Upper lobe of right lung (tissue), 1 donor: ENCODE measurements around the gene CNGA1. TPM values are rescaled to one million over a fixed set of nuclear protein-coding genes. Genes with fewer than 3 reads are reported as not detected.

Experiments
- ATAC-seq: fragments of 200-7000 bp; cut with Tn5 transposase; one replicate; pipeline ENCODE4 v1.9.1; 2020; ENCODE audit warnings: mild to moderate bottlenecking, moderate library complexity
- DNase-seq: peaks from one replicate; pipeline ENCODE4 v3.0.0-alpha.2; 2020
- H3K27ac ChIP-seq: fragments of 200-600 bp; one replicate; pipeline ENCODE4 v1.8.0; 2022
- H3K27me3 ChIP-seq: fragments of 200-600 bp; one replicate; pipeline ENCODE4 v1.8.0; 2022; ENCODE audit warnings: mild to moderate bottlenecking
- H3K36me3 ChIP-seq: fragments of 200-600 bp; one replicate; pipeline ENCODE4 v1.8.0; 2022
- H3K4me1 ChIP-seq: fragments of 200-600 bp; one replicate; pipeline ENCODE4 v1.8.0; 2022
- H3K4me3 ChIP-seq: fragments of 200-600 bp; one replicate; pipeline ENCODE4 v1.8.0; 2022; ENCODE audit warnings: mild to moderate bottlenecking
- H3K9me3 ChIP-seq: fragments of 200-600 bp; one replicate; pipeline ENCODE4 v1.8.0; 2022
- intact Hi-C: fragments of 100-400 bp; cut with DNase I; formaldehyde crosslinking; loops from one replicate; pipeline ENCODE4 v1.11.0; 2022
- total RNA-seq: library from RNA; stranded (reverse); fragmentation: NEBNext Ultra II Directional; extraction: Animal tissue kit (Norgen Biotek cat#: 25700); gene quantifications from one replicate; pipeline ENCODE4 v1.2.1, GENCODE V29; 2021
- TF ChIP-seq, protein P1 (sequence below): fragments of 200-600 bp; IDR thresholded peaks from one replicate; pipeline ENCODE4 v1.8.0; 2022; ENCODE audit warnings: antibody characterized with exemption
- donor health status: DM: no; HTN: yes; CAD: no; lungs with severe emphysema.

The CNGA1 gene
- total RNA-seq, 1 donor from 2014 or later: not detected

GRCh38 chr4:48028696-48029095, 12.2 kb upstream of the CNGA1 start:
- ATAC-seq: no peak
- H3K36me3 ChIP-seq: no peaks in the 10 kb centered on the region
- intact Hi-C loops: no loop called here

DNA sequence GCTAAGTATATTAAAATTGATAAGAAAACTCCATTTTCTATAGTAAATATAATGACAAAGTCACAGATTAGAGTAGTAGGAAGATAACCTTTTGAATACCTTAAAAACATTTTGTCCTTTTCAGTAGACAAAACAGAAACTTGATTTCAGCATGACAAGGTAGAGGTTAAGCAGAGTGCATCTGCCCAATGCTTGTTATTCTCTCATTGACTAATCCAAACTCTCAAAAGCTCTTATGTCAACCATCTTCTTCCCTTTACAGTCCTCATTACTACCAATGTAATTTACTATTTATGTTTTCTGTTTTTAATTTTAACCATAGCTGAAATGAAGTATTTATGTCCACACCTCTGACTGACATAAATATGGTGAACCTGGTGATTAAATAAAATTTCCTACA, 11.2 kb upstream of the CNGA1 start:
- no peak for ATAC-seq
- H3K4me3 ChIP-seq: no peak overlapping the region
- H3K36me3 ChIP-seq: no peaks in the 10 kb centered on the region
- H3K9me3 ChIP-seq: no peaks in the 10 kb centered on the region
- peaks cover 3% of the 10 kb centered on the region for H3K27me3 ChIP-seq
- TF ChIP-seq, protein P1, sequence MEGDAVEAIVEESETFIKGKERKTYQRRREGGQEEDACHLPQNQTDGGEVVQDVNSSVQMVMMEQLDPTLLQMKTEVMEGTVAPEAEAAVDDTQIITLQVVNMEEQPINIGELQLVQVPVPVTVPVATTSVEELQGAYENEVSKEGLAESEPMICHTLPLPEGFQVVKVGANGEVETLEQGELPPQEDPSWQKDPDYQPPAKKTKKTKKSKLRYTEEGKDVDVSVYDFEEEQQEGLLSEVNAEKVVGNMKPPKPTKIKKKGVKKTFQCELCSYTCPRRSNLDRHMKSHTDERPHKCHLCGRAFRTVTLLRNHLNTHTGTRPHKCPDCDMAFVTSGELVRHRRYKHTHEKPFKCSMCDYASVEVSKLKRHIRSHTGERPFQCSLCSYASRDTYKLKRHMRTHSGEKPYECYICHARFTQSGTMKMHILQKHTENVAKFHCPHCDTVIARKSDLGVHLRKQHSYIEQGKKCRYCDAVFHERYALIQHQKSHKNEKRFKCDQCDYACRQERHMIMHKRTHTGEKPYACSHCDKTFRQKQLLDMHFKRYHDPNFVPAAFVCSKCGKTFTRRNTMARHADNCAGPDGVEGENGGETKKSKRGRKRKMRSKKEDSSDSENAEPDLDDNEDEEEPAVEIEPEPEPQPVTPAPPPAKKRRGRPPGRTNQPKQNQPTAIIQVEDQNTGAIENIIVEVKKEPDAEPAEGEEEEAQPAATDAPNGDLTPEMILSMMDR: no peak
- no peak for DNase-seq
- H3K27ac ChIP-seq: no peak overlapping the region
- H3K4me1 ChIP-seq: no peaks in the 10 kb centered on the region
- intact Hi-C loops: no loop called here

More at GRCh38 chr4:48028696-48029095, 12.2 kb upstream of the CNGA1 start:
- no peaks in the 10 kb centered on the region for H3K4me1 ChIP-seq
- peaks cover 3% of the 10 kb centered on the region for H3K27me3 ChIP-seq
- H3K4me3 ChIP-seq: no peak overlapping the region
- no peak for DNase-seq
- no peak overlapping the region for H3K27ac ChIP-seq
- TF ChIP-seq, protein P1: no peak
- H3K9me3 ChIP-seq: no peaks in the 10 kb centered on the region

DNA sequence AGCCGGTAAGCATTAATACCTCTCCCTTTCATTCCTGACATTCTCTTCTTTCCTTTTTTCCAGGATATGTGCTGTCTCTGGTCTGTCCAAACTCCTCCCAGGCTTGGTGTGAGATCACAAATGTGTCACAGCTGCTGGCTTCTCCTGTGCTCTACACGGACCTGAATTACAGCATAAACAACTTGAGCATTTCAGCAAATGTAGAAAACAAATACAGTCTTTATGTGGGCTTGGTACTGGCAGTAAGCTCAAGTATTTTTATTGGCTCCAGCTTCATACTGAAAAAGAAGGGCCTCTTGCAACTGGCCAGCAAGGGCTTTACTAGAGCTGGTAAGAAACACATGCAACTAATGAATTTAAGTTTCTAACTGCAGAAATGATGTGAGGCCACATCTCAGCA, 8.5 kb upstream of the CNGA1 start:
- Histone ChIP-seq H3K9me3 (no peaks in the 10 kb centered on the region), H3K27ac (no peak overlapping the region), H3K4me3 (no peak overlapping the region), H3K36me3 (no peaks in the 10 kb centered on the region), H3K27me3 (peaks cover 3% of the 10 kb centered on the region), H3K4me1 (no peaks in the 10 kb centered on the region)
- TF ChIP-seq, protein P1: no peak
- ATAC-seq: peak; percentile 56
- DNase-seq: no peak
- intact Hi-C loops: no loop called here

DNA sequence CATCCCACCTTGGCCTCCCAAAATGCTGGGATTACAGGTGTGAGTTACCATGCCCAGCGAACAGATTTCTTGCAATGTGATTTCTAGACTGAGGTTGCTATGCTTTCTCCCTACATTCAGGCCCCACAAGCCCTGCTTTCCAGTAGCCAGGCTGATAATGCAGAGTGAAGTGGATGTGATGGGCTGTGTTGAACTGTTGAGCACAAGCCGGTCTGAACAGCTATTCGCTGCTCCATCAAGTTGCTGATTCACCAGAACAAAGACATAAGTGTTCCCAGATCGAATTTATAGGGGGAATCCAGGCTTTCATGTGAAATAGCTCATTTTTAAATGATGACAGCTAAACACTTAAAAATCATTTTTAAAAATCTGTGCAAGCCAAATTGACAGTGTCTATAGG, 8.0 kb upstream of the CNGA1 start:
- H3K36me3 ChIP-seq: no peaks in the 10 kb centered on the region
- intact Hi-C loops: no loop called here

GRCh38 chr4:48022192-48022799, 5.8 kb upstream of the CNGA1 start:
- TF ChIP-seq, protein P1: no peak
- peaks cover 7% of the 10 kb centered on the region for H3K27me3 ChIP-seq
- no peak overlapping the region for H3K4me3 ChIP-seq
- no peaks in the 10 kb centered on the region for H3K9me3 ChIP-seq
- no peak for ATAC-seq
- H3K4me1 ChIP-seq: no peaks in the 10 kb centered on the region
- DNase-seq: no peak
- no peak overlapping the region for H3K27ac ChIP-seq
- no peaks in the 10 kb centered on the region for H3K36me3 ChIP-seq
- intact Hi-C loops: no loop called here

More for the DNA sequence above, 8.0 kb upstream of the CNGA1 start:
- no peaks in the 10 kb centered on the region for H3K4me1 ChIP-seq
- H3K27ac ChIP-seq: no peak overlapping the region
- no peak overlapping the region for H3K4me3 ChIP-seq
- no peaks in the 10 kb centered on the region for H3K9me3 ChIP-seq
- DNase-seq: no peak
- TF ChIP-seq, protein P1: no peak
- H3K27me3 ChIP-seq: peaks cover 3% of the 10 kb centered on the region
- no peak for ATAC-seq

DNA sequence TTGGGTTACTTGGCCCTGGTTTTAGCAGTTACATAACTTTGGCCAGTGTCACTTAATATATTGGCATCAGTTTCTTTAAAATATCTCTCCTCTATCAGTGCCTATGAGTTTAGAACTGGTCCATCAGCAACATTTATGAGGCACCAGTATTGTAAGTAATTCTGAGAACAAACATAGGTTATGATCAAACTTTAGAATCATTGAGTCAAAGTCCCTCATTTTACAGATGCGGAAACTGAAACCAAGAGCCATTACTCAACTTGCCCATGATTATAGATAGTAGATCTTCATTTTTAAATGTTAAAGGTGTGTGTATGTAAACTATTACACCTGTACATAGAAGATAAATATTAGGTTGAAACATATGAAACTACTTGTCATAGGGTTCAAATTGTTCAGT, 4.6 kb upstream of the CNGA1 start:
- no peaks in the 10 kb centered on the region for H3K9me3 ChIP-seq
- intact Hi-C loops: no loop called here
- DNase-seq: no peak
- TF ChIP-seq, protein P1: no peak
- peaks cover 8% of the 10 kb centered on the region for H3K4me1 ChIP-seq
- H3K27me3 ChIP-seq: peaks cover 17% of the 10 kb centered on the region
- ATAC-seq: no peak
- no peak overlapping the region for H3K27ac ChIP-seq
- H3K36me3 ChIP-seq: no peaks in the 10 kb centered on the region
- H3K4me3 ChIP-seq: no peak overlapping the region
